HG03039 (cell line): ENCODE data around the gene ARPC3.
"Not testable (repeated sequence)": the region's sequence is repeated elsewhere in the genome, so short reads cannot be mapped to it uniquely, and the experiment has no call there.

Experiments used
- ATAC-seq: cut with Tn5 transposase; IDR thresholded peaks from one replicate; pipeline ENCODE4 v1.9.1; 2021; ENCODE audit warnings: mild to moderate bottlenecking, moderate library complexity; ENCODE audit not compliant: unreplicated experiment

Gene ARPC3

DNA sequence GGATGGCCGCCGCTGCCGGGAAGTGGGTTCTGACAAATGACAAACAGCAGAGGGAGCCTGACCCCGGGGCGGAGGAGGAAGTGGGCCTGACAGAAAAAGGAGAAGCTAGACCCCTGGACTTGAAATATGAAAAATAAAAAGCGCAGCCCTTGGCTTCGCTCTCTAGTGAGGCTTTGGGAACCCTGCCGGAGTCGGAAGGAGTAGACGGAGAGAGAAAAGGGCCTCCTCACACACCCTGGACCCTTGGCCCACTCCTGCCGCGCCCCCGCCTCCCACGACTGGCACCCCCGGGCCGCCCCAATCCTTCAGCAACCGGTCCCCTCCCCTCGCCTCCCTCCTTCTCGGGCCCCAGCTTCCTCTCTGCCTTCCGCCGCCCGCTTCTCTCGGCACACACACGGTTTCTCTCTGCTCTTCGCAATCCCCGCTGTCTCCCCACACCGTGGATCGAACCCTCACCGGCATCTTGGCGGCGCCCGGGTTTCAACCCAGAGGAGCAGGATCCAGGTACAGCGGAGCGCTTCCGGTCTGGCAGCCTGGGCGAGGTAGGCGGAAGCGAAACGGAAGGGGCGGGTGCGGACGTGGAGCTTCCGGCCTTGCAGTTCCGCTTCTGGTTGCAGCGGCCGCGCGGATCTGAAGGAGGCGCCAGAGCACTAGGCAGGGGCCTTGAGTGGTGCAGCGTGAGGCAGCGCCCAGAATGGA lies at the start of gene ARPC3:
Gene ARPC3, minus strand, starts transcription at position 539 of the 699 bp plus-strand sequence. Its CDS starts 77 bp downstream, at position 462.
- ATAC-seq, result peak; percentile 90

DNA sequence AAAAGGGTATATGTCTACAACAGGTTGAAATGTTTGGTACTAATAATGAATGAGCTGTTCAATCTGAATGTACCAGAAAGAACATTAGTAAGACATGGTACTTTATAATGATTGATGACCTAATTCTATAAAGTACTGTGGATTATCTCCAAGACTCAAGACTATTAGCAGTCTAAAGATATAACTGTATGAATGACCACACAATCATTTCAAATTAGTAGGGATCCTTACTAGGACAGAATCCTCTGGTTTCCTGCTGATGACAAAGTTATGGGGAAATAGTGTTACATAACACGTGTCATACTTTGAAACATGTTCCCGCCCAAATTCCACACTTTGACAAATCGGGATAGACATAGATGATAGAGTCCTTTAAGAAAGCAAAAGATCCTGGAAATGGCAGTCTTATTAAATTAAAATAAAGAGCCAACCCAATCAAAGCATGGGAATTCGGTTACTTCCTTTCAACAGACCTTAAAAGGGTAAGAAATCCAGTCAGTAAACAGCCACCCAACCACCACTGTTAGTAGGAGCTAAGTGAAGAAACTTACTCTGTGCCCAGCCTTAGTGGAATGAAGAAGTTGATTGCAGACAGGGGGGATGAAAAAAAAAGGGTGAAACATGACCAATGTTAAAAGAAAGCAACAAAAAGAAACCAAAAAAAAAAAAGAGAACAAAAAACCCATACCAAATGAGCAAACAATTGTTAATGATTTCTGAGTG lies 49.0 kb upstream of the ARPC3 start:
- no peak for ATAC-seq

GRCh38 chr12:110475426-110475825 lies 25.3 kb upstream of the ARPC3 start:
- ATAC-seq, result no peak

DNA sequence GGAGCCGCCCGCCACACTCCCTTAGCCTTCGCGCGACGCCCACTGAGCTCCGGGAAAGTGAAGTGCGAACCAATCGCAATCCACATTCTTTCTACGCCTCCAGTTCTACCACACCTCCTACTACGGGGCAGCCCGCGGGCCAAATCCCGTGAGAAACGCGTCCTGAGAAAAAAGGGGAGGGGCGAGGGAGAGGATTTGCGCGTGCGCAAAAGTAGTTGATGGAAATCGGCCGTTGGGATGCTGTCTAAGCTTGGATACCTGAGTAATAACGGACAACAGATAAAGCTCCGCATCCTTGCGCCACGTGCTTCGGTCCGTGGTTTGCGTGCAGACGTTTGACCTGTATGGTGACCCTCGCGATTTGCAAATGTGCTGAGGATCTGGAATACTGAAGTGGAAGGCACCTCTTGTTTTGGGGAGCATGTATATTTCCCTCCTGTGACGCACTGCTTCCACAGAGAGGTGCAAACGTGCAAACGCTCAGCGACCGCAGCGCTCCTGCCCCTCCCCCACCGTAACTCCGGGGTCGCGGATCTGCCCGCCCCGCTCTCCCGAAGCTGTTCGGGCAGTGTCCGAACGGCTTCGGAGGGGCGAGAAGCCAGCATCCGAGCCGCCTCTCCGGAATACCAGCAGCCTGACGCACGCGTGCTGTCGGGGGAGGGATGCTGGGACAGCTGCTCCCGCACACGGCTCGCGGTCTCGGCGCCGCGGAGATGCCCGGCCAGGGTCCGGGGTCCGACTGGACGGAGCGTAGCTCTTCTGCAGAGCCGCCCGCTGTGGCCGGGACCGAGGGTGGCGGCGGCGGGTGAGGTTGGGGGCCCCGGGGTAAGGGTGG lies 18.3 kb upstream of the ARPC3 start, which contains the start of the genes FAM216A and GPN3:
Gene FAM216A, plus strand, starts transcription at position 632 of the 835 bp plus-strand sequence. Its CDS starts 31 bp downstream, at position 663.
Gene GPN3, minus strand, starts transcription at position 44 of the 835 bp plus-strand sequence. CDS start 54 bp downstream, outside the sequence.
- peak; percentile 73 for ATAC-seq

GRCh38 chr12:110467847-110468213 lies 17.7 kb upstream of the ARPC3 start:
- ATAC-seq, result no peak

GRCh38 chr12:110466791-110467190 lies 16.7 kb upstream of the ARPC3 start:
- ATAC-seq, result no peak

DNA sequence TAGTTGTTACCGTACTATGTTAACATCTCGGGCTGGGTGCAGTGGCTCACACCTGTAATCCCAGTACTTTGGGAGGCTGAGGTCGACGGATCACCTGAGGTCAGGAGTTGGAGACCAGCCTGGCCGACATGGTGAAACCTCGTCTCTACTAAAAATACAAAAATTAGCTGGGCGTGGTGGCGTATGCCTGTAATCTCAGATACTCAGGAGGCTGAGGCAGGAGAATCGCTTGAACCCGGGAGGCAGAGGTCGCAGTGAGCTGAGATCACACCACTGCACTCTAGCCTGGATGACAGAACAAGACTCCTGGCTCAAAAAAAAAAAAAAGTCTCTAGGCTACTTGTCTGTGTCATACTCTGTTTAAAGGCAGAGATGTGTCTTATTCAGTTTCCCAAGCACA lies 15.6 kb upstream of the ARPC3 start:
- not testable (repeated sequence) for ATAC-seq

- ATAC-seq, result no peak
These were observed 14.9 kb upstream of the ARPC3 start for GRCh38 chr12:110465024-110465423.

DNA sequence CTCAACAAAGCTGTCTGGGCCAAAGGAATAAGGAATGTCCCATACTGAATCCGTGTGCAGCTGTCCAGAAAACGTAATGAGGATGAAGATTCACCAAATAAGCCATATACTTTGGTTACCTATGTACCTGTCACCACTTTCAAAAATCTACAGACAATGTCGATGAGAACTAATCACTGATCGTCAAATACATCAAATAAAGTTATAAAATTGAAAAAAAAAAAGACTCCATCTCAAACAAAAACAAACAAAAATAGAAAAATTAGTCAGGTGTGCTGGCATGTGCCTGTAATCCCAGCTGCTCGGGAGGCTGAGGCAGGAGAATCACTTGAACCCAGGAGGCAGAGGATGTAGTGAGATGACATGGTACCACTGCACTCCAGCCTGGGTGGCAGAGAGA lies 11.1 kb upstream of the ARPC3 start:
- not testable (repeated sequence) for ATAC-seq

DNA sequence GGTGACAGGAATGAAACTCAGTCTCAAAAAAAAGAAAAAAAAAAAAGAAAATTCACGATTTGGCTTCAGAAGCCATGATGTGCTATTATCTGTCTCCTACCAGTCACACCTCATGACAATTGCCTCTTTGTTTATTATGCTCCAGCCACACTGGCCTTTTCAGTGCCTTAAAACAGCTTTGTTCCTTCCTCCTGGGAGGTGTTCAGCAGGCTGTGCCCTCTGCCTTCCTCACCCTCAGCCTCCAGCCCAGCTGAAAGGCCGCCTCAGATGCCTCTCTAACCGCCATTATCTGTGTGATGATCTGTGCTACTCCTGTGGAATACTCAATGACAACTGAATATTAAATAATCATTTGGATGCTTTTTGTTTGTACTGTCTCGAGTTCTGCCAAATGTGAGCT lies 8.6 kb upstream of the ARPC3 start:
- no peak for ATAC-seq

- no peak for ATAC-seq
These were observed 3.6 kb upstream of the ARPC3 start for GRCh38 chr12:110453569-110454296.

GRCh38 chr12:110451263-110451662 lies 1.1 kb upstream of the ARPC3 start:
- no peak for ATAC-seq

- ATAC-seq, result no peak
These were observed 5.7 kb downstream of the ARPC3 start for GRCh38 chr12:110444455-110444854.

- no peak for ATAC-seq
These were observed 13.9 kb downstream of the ARPC3 start for GRCh38 chr12:110436231-110436630.

- no peak for ATAC-seq
These were observed 18.1 kb downstream of the ARPC3 start for GRCh38 chr12:110431957-110432587.

DNA sequence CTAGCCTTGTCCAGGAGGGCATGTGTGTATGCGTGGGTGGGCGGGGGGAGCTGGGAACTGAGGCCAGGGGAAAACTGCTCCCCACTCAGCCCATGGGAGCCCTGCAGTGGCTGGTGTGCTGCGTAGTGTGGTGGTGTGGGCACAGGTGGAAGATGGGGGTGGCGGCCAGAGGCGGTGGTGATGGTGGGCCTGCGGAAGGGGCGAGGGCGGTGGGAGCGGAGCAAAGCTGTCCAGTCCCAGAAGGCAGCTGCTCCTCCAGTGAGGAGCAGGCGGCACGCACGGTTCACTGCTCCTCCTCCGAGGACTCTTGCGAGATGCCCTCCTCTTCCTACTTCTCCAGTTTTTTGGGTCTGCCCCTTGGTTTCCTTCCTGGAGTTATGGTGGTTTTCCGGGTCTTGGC lies 20.5 kb downstream of the ARPC3 start:
- not testable (repeated sequence) for ATAC-seq

DNA sequence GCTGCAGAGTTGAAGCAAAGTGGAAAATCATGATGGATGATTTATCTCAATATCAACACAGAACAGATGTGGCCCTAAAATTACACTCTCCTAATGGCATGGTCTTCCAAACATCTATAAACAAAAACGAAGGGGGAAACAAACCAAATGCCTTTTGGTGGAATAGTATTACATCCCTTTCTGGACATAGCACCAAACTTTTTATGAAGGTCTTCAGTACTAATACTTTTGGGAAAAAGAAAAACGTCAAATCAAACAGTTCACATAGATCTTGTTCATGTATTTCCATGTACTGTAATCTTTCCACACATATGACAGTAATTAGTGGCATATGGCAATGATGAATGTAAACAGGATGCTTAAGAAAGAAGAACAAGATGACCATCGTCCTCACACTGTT lies 23.7 kb downstream of the ARPC3 start:
- ATAC-seq, result no peak

GRCh38 chr12:110424237-110424636 lies 25.9 kb downstream of the ARPC3 start:
- ATAC-seq, result no peak

GRCh38 chr12:110421701-110422100 lies 28.4 kb downstream of the ARPC3 start:
- ATAC-seq, result no peak

DNA sequence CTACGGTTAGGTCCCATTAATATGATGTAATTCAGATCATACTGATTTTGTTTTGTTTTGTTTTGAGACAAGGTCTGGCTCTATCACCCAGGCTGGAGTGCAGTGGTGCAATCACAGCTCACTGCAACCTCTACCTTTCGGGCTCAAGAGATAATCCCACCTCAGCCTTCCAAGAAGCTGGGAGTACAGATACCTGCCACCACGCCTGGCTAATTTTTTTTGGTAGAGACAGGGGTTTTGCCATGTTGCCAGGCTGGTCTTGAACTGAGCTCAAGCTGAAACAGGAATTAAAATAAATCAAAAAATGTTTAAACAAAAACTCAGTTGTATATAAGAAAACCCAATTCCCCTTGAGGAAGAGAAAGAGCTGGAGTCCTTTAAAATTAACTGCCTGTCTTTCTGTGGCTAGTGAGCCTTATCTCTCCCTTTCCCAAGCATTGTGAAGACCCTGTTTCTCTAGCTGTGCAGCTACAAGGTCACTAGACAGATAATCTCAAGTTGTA lies 28.9 kb downstream of the ARPC3 start:
- no peak for ATAC-seq
